Kidney (tissue), 14 donors: ENCODE measurements around the gene SDK1. TPM values are rescaled to one million over a fixed set of nuclear protein-coding genes. Genes with fewer than 3 reads are reported as not detected.

Experiments used
- DNase-seq, 5 donors: peaks; one replicate each; pipeline ENCODE4 v3.0.0-alpha.2; 2013 to 2020
- FAIRE-seq: peaks from 2 replicates; lab custom pipeline; 2012; peaks lifted over from hg19 to GRCh38; lab: Jason Lieb, UNC
- H3K27ac ChIP-seq, 2 donors: one replicate each; pipeline ENCODE4 v1.7.0; 2013; ENCODE audit warnings: low read depth in 2 of 2, low read length in 2 of 2, inconsistent platforms in 1 of 2
- H3K27me3 ChIP-seq: one replicate; pipeline ENCODE4 v1.7.1; 2013; ENCODE audit warnings: low read length, inconsistent platforms; ENCODE audit not compliant: control insufficient read depth, insufficient read depth
- H3K36me3 ChIP-seq, 3 donors: one replicate each; pipeline versions ENCODE4 v1.7.0 to v1.7.1; 2013; ENCODE audit warnings: low read length in 3 of 3, control low read depth in 1 of 3, inconsistent platforms in 1 of 3; ENCODE audit not compliant: insufficient read depth in 3 of 3, control insufficient read depth in 2 of 3
- H3K4me1 ChIP-seq, 3 donors: one replicate each; pipeline versions ENCODE4 v1.7.0 to v1.7.1; 2013; ENCODE audit warnings: low read length in 3 of 3, inconsistent platforms in 1 of 3, low read depth in 1 of 3; ENCODE audit not compliant: control insufficient read depth in 2 of 3, insufficient read depth in 2 of 3
- H3K4me3 ChIP-seq, 3 donors: one replicate each; pipeline versions ENCODE4 v1.7.0 to v1.8.1; 2013; ENCODE audit warnings: low read length in 3 of 3, control low read depth in 1 of 3, inconsistent platforms in 1 of 3
- H3K9ac ChIP-seq, 3 donors: one replicate each; pipeline versions ENCODE4 v1.7.0 to v1.7.1; 2013; ENCODE audit warnings: low read length in 3 of 3, control low read depth in 1 of 3, inconsistent platforms in 1 of 3
- H3K9me3 ChIP-seq, 3 donors: one replicate each; pipeline versions ENCODE4 v1.7.0 to v1.7.1; 2013; ENCODE audit warnings: low read length in 3 of 3, control low read depth in 1 of 3, inconsistent platforms in 1 of 3; ENCODE audit not compliant: control insufficient read depth in 2 of 3, insufficient read depth in 1 of 3
- CTCF ChIP-seq: IDR thresholded peaks from 3 replicates; pipeline ENCODE4 v1.5.1; 2012; ENCODE audit warnings: mild to moderate bottlenecking, moderate library complexity, borderline replicate concordance; ENCODE audit not compliant: insufficient read depth; ENCODE audit errors: extremely low read depth
- intact Hi-C: fragments of 100-400 bp; cut with DNase I; formaldehyde crosslinking; loops from one replicate; pipeline ENCODE4 v1.11.1; 2022
- polyA plus RNA-seq: library from polyadenylated mRNA; stranded (reverse); fragments of 350-450 nt; fragmentation: Illumina TruSeq; extraction: RNeasy Lipid Tissue Mini Kit (QIAGEN cat#74804); gene quantifications from one replicate; pipeline ENCODE4 v1.2.3, GENCODE V29; 2014; ENCODE audit warnings: low read depth, low replicate concordance; ENCODE audit not compliant: insufficient read depth
- total RNA-seq: library from RNA; stranded (reverse); fragmentation: NEBNext Ultra II Directional; extraction: Animal tissue kit (Norgen Biotek cat#: 25700); gene quantifications from one replicate; pipeline ENCODE4 v1.2.1, GENCODE V29; 2021
- donor health status: control.
- donor health status: control.
- donor health status: control.
- donor health status: control.
- donor health status: control.
- donor health status: DM: yes; HTN: yes; CAD: no.
- donor health status: Normal renal cell carcinoma (clear cell type).

The SDK1 gene
- total and polyA plus RNA-seq, 2 donors from 2014 or later: 2.0 to 38.3 TPM

- Histone ChIP-seq H3K4me1 (no peaks in the 10 kb centered on the region), H3K27me3 (no peaks in the 10 kb centered on the region), H3K9me3 (no peaks in the 10 kb centered on the region), H3K27ac (no peak overlapping the region), H3K4me3 (no peak overlapping the region), H3K36me3 (no peaks in the 10 kb centered on the region), H3K9ac (no peak overlapping the region)
- no peak for DNase-seq
- intact Hi-C loops: no loop called here
- no peak for FAIRE-seq
- no peak for TF ChIP-seq CTCF
Measured at GRCh38 chr7:3429981-3430380, 128.9 kb downstream of the SDK1 start.

GRCh38 chr7:3430588-3430987 is 129.5 kb downstream of the SDK1 start:
- intact Hi-C loops: no loop called here
- Histone ChIP-seq H3K27me3 (no peaks in the 10 kb centered on the region), H3K9ac (no peak overlapping the region), H3K27ac (no peak overlapping the region), H3K9me3 (no peaks in the 10 kb centered on the region), H3K36me3 (no peaks in the 10 kb centered on the region), H3K4me3 (no peak overlapping the region), H3K4me1 (no peaks in the 10 kb centered on the region)
- FAIRE-seq: no peak
- DNase-seq: no peak
- no peak for TF ChIP-seq CTCF

- Histone ChIP-seq H3K9me3 (no peaks in the 10 kb centered on the region), H3K27ac (no peak overlapping the region), H3K4me1 (no peaks in the 10 kb centered on the region), H3K4me3 (no peak overlapping the region), H3K9ac (no peak overlapping the region), H3K27me3 (no peaks in the 10 kb centered on the region), H3K36me3 (no peaks in the 10 kb centered on the region)
- TF ChIP-seq CTCF: no peak
- FAIRE-seq: no peak
- intact Hi-C loops: no loop called here
- DNase-seq: no peak
Measured at GRCh38 chr7:3431306-3431705, 130.3 kb downstream of the SDK1 start.

- no peak for FAIRE-seq
- Histone ChIP-seq H3K9me3 (no peaks in the 10 kb centered on the region), H3K9ac (no peak overlapping the region), H3K27ac (no peak overlapping the region), H3K27me3 (no peaks in the 10 kb centered on the region), H3K4me3 (no peak overlapping the region), H3K36me3 (no peaks in the 10 kb centered on the region), H3K4me1 (no peaks in the 10 kb centered on the region)
- DNase-seq: no peak
- no peak for TF ChIP-seq CTCF
- intact Hi-C loops: no loop called here
Measured at GRCh38 chr7:3432911-3433310, 131.9 kb downstream of the SDK1 start.
